MM.1S (cell line): ENCODE results near the gene TPSD1.

Source experiments
- DNase-seq: peaks from one replicate; pipeline ENCODE4 v3.0.0-alpha.2; 2015
- H2AFZ ChIP-seq: fragments of 300-600 bp; sonication (generic); 2 replicates; pipeline ENCODE4 v1.6.0; 2016; ENCODE audit warnings: antibody characterized with exemption, low read length
- H3F3A ChIP-seq: fragments of 300-600 bp; sonication (generic); 2 replicates; pipeline ENCODE4 v1.6.1; 2016; ENCODE audit warnings: mild to moderate bottlenecking, antibody characterized with exemption, low read length, moderate library complexity, mixed read lengths; ENCODE audit not compliant: insufficient read depth
- H3K27ac ChIP-seq: fragments of 300-600 bp; sonication (generic); 2 replicates; pipeline ENCODE4 v1.5.1; 2016; ENCODE audit warnings: mild to moderate bottlenecking, low read length
- H3K27me3 ChIP-seq: fragments of 300-600 bp; sonication (generic); replicated peaks from 2 replicates; pipeline ENCODE4 v1.6.0; 2016; ENCODE audit warnings: low read length; ENCODE audit not compliant: insufficient read depth
- H3K36me3 ChIP-seq: fragments of 300-600 bp; sonication (generic); replicated peaks from 2 replicates; pipeline ENCODE4 v1.6.1; 2016; ENCODE audit warnings: mild to moderate bottlenecking, low read length, mixed read lengths; ENCODE audit not compliant: insufficient read depth
- H3K4me1 ChIP-seq: fragments of 300-600 bp; sonication (generic); 2 replicates; pipeline ENCODE4 v1.6.1; 2016; ENCODE audit warnings: low read length, mixed read lengths
- H3K4me2 ChIP-seq: fragments of 300-600 bp; sonication (generic); 2 replicates; pipeline ENCODE4 v1.6.0; 2016; ENCODE audit warnings: low read depth, low read length
- H3K4me3 ChIP-seq: fragments of 300-600 bp; sonication (generic); 2 replicates; pipeline ENCODE4 v1.5.1; 2016; ENCODE audit warnings: low read length, mixed read lengths
- H3K79me2 ChIP-seq: fragments of 300-600 bp; sonication (generic); 2 replicates; pipeline ENCODE4 v1.6.1; 2016; ENCODE audit warnings: mixed run types, low read length, mixed read lengths
- H3K9ac ChIP-seq: fragments of 300-600 bp; sonication (generic); 2 replicates; pipeline ENCODE4 v1.6.1; 2016; ENCODE audit warnings: low read length, mixed read lengths
- H3K9me2 ChIP-seq: fragments of 300-600 bp; sonication (generic); replicated peaks from 2 replicates; pipeline ENCODE4 v1.6.1; 2016; ENCODE audit warnings: mild to moderate bottlenecking, low read length, mixed read lengths; ENCODE audit not compliant: insufficient read depth
- H3K9me3 ChIP-seq: fragments of 300-600 bp; sonication (generic); replicated peaks from 2 replicates; pipeline ENCODE4 v1.6.1; 2016; ENCODE audit warnings: mild to moderate bottlenecking, low read length, mixed read lengths; ENCODE audit not compliant: insufficient read depth
- H4K20me1 ChIP-seq: fragments of 300-600 bp; sonication (generic); 2 replicates; pipeline ENCODE4 v1.6.1; 2016; ENCODE audit warnings: mild to moderate bottlenecking, low read length, moderate library complexity, mixed read lengths; ENCODE audit not compliant: insufficient read depth
- CTCF ChIP-seq: fragments of 300-600 bp; sonication (generic); IDR thresholded peaks from 2 replicates; pipeline ENCODE4 v1.5.1; 2016; ENCODE audit warnings: antibody characterized with exemption, low read length, mixed read lengths
- EZH2 ChIP-seq: fragments of 300-600 bp; sonication (generic); optimal IDR thresholded peaks from 2 replicates; pipeline ENCODE3; 2017; ENCODE audit warnings: low read depth, mild to moderate bottlenecking, antibody characterized with exemption, low read length, mixed read lengths
- EZH2phosphoT487 ChIP-seq: fragments of 300-600 bp; sonication (generic); IDR thresholded peaks from 2 replicates; pipeline ENCODE4 v1.6.1; 2018; ENCODE audit warnings: antibody characterized with exemption, low read length

The TPSD1 gene

DNA sequence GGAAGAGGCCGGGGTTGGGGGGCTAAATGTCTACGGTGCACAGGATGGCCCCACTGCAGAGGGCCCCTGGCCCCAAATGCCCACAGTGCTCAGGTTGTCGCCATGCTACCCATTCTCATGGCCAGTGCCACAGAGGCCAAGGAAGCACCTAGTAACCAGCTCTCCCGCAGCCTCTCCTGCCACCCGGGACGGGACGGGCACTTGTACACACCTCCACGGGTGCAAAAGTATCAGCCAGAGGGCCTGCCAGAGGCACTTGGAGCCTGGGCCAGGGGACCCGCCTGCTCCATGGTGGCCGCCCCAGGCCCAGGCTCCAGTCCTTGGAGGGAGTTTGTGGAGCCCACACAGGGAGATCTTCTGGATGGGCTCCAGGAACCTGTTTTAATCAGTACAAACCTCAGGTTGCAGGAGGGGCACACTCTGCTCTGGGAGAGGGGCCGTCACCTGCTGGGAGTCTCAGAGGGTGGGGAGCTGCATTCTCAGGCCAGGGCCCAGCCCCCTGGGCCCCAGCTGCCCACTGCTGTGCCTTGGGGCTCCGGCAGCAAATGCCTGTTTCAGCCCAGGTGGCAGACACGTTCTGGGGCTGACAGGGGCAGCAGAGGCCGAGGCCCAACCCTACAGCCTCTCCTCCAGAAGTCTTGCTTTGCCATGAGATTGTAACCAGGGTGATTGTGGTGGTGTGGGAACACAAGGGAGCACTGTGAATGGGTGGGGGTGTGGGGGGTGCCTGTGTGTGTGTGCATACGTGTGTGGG is 7.9 kb downstream of the TPSD1 start:
- H3K27ac ChIP-seq: no peak overlapping the region
- H3K9ac ChIP-seq: no peak overlapping the region
- H3K79me2 ChIP-seq: no peaks in the 10 kb centered on the region
- no peaks in the 10 kb centered on the region for H3K36me3 ChIP-seq
- H3F3A ChIP-seq: no peaks in the 10 kb centered on the region
- no peaks in the 10 kb centered on the region for H3K4me1 ChIP-seq
- no peak overlapping the region for H3K4me3 ChIP-seq
- H2AFZ ChIP-seq: no peak overlapping the region
- DNase-seq: no peak
- no peaks in the 10 kb centered on the region for H3K9me3 ChIP-seq
- no peaks in the 10 kb centered on the region for H4K20me1 ChIP-seq
- no peak overlapping the region for H3K4me2 ChIP-seq
- no peak for TF ChIP-seq EZH2phosphoT487
- TF ChIP-seq CTCF: no peak
- TF ChIP-seq EZH2: no peak
- peaks cover 91% of the 10 kb centered on the region for H3K27me3 ChIP-seq
- H3K9me2 ChIP-seq: no peaks in the 10 kb centered on the region

GRCh38 chr16:1264345-1265089 is 8.6 kb downstream of the TPSD1 start:
- H3F3A ChIP-seq: no peaks in the 10 kb centered on the region

GRCh38 chr16:1265090-1265630 is 9.3 kb downstream of the TPSD1 start:
- Histone ChIP-seq H3K27ac (no peak overlapping the region), H4K20me1 (no peaks in the 10 kb centered on the region), H3K4me3 (no peak overlapping the region), H3K4me1 (no peaks in the 10 kb centered on the region), H3K9ac (no peak overlapping the region), H3F3A (no peaks in the 10 kb centered on the region), H3K27me3 (peaks cover 91% of the 10 kb centered on the region), H3K9me2 (no peaks in the 10 kb centered on the region), H3K79me2 (no peaks in the 10 kb centered on the region), H3K4me2 (no peak overlapping the region), H2AFZ (no peak overlapping the region), H3K9me3 (no peaks in the 10 kb centered on the region), H3K36me3 (no peaks in the 10 kb centered on the region)
- no peak for TF ChIP-seq CTCF
- no peak for TF ChIP-seq EZH2
- TF ChIP-seq EZH2phosphoT487: no peak
- DNase-seq: no peak

More at GRCh38 chr16:1264345-1265089, 8.6 kb downstream of the TPSD1 start:
- no peaks in the 10 kb centered on the region for H3K79me2 ChIP-seq
- H3K27ac ChIP-seq: no peak overlapping the region
- H3K27me3 ChIP-seq: peaks cover 91% of the 10 kb centered on the region
- no peak for TF ChIP-seq EZH2
- TF ChIP-seq CTCF: no peak
- no peak for TF ChIP-seq EZH2phosphoT487
- H3K36me3 ChIP-seq: no peaks in the 10 kb centered on the region
- H3K9ac ChIP-seq: no peak overlapping the region
- no peak for DNase-seq
- H4K20me1 ChIP-seq: no peaks in the 10 kb centered on the region
- H3K9me2 ChIP-seq: no peaks in the 10 kb centered on the region
- H3K4me1 ChIP-seq: no peaks in the 10 kb centered on the region
- no peak overlapping the region for H2AFZ ChIP-seq
- H3K4me3 ChIP-seq: no peak overlapping the region
- no peaks in the 10 kb centered on the region for H3K9me3 ChIP-seq
- H3K4me2 ChIP-seq: no peak overlapping the region
